OCI-LY3 (cell line): ENCODE measurements around the gene PCBP2.

Experiments
- CTCF ChIP-seq: fragments of 200-600, 300-600 bp; sonication (generic); IDR thresholded peaks from 2 replicates; pipeline ENCODE4 v1.5.1; 2014; ENCODE audit warnings: antibody characterized with exemption, low read length, low read depth
- EZH2phosphoT487 ChIP-seq: fragments of 200-600 bp; shearing (Covaris generic); IDR thresholded peaks from 2 replicates; pipeline ENCODE4 v1.6.1; 2018; ENCODE audit warnings: antibody characterized with exemption, mixed run types, low read depth

GRCh38 chr12:53500776-53501614 is 49.1 kb downstream of the PCBP2 start, which contains the start of gene TARBP2:
- TF ChIP-seq CTCF (no peak), EZH2phosphoT487 (no peak)
